Cardiac fibroblast (primary cell): ENCODE measurements around the gene HDAC4.

Experiments
- DNase-seq, 2 donors: peaks; one replicate each; pipeline versions ENCODE4 v3.0.0 to v3.0.0-alpha.2; 2010; ENCODE audit warnings: low read depth in 2 of 2
- H3K4me3 ChIP-seq, 2 donors: replicated peaks in 1 of 2; 1 replicate in 1 of 2; 2 replicates in 1 of 2; pipeline ENCODE4 v1.5.1; 2011; ENCODE audit warnings: low read depth in 2 of 2, low read length in 2 of 2, mild to moderate bottlenecking in 2 of 2, moderate library complexity in 1 of 2
- TF ChIP-seq, protein P1 (sequence below): IDR thresholded peaks from one replicate; pipeline ENCODE4 v1.5.1; 2011; ENCODE audit warnings: low read depth, mild to moderate bottlenecking, low read length, inconsistent platforms

HDAC4 gene

DNA sequence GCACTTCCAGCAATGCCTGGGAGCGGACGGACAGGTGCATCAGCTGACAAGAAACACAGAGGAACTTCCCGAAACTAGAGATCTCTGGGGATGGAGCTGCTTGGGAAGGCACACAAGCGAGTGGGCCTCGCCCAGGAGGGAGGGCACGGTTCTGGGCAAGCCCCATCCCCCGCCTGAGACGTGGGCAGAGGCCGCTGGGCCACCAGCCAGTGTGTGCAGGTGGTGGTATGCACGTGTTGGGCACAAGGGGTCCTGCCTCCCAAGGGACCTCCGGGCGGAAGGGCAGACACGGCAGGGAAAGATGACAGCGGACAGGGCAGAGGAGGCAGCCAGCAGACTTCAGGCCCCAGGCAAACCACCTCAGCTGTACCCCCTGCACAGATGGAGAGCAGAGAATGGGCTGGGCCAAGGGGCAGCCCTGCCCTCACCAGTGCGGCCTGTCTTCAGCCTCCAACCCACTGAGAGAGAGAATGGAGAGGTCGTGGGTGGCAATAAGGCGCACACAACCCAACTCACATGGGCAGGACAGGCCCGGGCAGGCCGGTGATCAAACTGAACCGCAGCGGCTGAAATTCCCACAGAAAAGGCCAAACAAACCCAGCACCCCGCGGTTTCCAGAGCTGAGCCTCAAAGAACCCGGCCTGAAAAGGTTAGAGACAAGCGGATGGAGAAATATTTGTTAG is 51.2 kb downstream of the HDAC4 start:
- no peak overlapping the region for H3K4me3 ChIP-seq
- TF ChIP-seq, protein P1, sequence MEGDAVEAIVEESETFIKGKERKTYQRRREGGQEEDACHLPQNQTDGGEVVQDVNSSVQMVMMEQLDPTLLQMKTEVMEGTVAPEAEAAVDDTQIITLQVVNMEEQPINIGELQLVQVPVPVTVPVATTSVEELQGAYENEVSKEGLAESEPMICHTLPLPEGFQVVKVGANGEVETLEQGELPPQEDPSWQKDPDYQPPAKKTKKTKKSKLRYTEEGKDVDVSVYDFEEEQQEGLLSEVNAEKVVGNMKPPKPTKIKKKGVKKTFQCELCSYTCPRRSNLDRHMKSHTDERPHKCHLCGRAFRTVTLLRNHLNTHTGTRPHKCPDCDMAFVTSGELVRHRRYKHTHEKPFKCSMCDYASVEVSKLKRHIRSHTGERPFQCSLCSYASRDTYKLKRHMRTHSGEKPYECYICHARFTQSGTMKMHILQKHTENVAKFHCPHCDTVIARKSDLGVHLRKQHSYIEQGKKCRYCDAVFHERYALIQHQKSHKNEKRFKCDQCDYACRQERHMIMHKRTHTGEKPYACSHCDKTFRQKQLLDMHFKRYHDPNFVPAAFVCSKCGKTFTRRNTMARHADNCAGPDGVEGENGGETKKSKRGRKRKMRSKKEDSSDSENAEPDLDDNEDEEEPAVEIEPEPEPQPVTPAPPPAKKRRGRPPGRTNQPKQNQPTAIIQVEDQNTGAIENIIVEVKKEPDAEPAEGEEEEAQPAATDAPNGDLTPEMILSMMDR: no peak
- DNase-seq: no peak

DNA sequence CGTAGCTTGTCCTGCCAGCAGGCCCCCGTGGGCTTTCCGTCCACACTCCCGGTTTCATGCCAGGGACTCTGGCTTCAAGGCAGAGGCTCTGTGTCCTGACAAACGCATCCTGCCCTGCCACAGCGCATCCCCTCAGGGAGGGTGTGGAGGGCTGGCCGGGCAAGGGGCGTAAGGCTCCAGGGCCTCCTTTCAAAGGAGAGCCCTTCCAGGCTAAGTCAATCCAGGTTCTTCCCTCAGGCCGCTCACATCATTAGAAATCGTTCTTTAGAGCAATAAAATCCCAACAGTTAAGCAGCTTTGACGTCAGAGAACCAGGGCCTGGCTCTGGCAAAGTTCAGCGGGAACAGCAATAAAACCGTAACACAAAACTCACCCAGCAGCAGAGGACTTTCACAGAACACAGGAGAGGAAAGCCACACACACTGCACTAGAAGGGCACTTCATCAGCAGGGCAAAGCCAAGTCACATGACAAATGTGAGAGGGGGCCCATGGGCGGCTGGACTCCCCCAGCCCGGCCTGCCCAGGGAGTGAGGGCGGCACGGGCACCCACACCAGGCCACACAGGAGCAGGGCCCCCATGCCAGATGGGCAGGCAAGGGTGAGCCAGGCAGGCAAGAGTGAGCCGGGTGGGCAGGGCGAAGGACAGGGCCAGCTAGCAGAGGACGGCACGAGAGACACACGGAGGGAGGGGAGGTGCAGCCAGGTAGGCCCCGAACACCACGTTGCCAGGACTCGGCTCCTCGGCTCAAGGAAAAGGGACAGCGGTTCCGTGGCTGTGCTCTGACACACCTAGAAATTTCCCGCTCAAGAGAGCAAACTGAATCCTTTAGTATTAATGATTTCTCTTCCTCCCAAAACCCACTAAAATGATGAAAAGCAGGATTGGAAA is 52.0 kb downstream of the HDAC4 start:
- TF ChIP-seq, protein P1: no peak
- DNase-seq: no peak
- no peak overlapping the region for H3K4me3 ChIP-seq

DNA sequence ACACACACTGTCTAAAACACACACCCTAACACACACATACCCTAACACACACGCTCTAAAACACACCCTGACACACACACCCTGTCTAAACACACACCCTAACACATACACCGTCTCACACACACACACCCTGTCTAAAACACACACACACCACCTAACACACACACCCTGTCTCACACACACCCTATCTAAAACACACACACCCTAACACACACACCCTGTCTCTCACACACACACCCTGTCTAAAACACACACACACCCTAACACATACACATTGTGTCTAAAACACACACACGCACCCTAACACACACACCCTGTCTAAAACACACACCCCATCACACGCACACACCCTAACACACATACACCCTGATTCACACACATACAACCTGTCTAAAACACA is 54.1 kb downstream of the HDAC4 start:
- no peak overlapping the region for H3K4me3 ChIP-seq
- no peak for DNase-seq
- TF ChIP-seq, protein P1: no peak

DNA sequence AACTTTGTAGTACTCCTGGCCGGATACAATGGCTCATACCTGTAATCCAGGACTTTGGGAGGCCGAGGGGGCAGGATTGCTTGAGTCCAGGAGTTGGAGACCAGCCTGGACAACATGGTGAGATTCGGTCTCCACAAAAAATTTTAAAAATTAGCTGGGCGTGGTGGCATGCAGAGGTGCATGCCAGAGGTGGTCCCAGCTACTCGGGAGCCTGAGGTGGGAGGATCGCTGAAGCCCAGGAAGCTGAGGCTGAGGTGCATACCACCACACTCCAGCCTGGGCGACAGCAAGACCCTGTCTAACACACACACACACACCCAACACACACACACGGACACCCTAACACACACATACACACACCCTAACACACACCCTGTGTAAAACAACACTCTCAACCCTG is 55.6 kb downstream of the HDAC4 start:
- no peak for DNase-seq
- TF ChIP-seq, protein P1: no peak
- no peak overlapping the region for H3K4me3 ChIP-seq

DNA sequence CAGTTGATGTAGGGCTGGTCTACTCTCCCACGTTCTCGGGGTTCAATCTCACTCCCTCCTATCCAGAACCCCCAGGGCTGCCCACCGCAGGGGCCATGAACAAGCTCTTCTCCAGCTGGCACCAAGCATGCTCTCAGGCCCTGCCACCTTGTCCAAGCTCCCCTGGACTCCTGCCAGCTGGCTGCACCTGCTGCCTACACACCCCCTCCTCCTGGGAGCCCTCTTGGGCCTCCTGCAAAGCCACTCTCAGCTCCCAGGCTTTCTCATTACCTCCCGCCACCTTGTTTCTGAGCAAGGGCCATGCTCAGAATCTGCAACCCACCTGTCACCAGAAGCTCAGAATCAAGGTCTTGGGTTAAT is 56.0 kb downstream of the HDAC4 start:
- TF ChIP-seq, protein P1: no peak
- no peak for DNase-seq
- no peak overlapping the region for H3K4me3 ChIP-seq

DNA sequence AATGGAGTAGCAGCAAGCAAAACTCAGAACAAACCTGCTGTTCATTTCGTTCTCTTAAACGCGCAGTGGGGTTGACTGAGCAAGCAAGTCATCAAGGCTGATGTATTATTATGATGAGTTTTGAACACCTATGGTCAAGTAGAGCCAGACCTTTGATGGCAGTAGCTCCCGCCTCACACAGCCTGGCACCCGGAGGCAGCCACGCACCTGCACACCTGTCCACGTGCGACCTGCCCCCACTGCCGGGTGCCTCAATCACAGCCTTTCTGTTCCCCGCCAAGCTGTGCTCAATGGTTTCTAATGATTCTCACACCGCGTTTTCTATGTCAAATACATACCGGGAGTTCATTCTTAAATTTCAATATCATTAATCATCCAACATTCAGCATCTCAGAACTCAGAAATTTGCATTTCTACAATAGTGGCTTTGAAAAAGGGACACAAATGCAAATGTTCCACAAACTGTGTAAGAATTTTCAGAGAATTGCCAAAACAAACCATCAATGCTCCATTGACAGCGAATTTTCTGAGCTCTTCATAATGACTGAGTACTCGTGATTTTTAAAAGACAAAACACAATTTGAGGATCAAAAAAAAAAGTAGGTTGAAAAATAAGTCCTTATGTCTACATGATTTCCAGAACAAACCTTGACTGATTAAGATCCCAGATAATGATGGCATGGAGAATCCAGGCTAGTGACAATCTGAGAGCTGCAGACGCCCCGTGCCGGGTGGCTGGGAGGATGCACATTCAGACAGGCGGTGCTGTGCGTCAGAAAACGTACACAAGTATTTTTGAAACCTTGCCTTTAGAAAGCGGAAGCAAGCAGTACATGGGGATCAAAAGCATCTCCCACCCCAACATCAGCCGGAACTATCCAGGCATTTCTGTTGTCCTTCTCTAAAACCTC is 56.6 kb downstream of the HDAC4 start:
- H3K4me3 ChIP-seq: no peak overlapping the region
- DNase-seq: no peak
- TF ChIP-seq, protein P1: no peak
